ENCODE data around the gene AMPD3.

AMPD3 gene

GRCh38 chr11:10439351-10439750, 15.7 kb upstream of the AMPD3 start:
- DNase-seq, result no peak

- no peak for DNase-seq
Measured at GRCh38 chr11:10439924-10440323, 15.1 kb upstream of the AMPD3 start.

DNA sequence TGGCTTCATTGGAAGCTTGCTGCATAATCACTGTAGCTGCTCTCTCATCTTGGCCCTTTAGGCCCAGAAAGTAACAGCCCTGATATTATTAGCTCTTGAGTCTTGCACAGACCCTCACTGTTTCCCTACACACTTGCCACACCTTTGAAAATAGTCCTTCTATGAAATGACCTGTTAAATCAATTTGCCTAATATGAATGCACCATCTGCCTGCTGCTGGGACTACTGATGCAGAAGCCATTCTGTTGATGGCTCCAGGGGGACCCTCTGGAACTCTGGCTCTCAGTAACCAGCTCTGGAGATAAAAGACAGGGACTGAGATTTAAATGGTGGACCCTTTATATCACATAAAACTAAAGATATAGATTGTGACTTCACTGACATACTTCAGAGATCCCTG, 14.7 kb upstream of the AMPD3 start:
- no peak for DNase-seq

- no peak for DNase-seq
Measured at GRCh38 chr11:10441091-10441490, 14.0 kb upstream of the AMPD3 start.

GRCh38 chr11:10441652-10442503, 13.2 kb upstream of the AMPD3 start:
- no peak for DNase-seq

GRCh38 chr11:10443152-10443551, 11.9 kb upstream of the AMPD3 start:
- DNase-seq, result no peak

DNA sequence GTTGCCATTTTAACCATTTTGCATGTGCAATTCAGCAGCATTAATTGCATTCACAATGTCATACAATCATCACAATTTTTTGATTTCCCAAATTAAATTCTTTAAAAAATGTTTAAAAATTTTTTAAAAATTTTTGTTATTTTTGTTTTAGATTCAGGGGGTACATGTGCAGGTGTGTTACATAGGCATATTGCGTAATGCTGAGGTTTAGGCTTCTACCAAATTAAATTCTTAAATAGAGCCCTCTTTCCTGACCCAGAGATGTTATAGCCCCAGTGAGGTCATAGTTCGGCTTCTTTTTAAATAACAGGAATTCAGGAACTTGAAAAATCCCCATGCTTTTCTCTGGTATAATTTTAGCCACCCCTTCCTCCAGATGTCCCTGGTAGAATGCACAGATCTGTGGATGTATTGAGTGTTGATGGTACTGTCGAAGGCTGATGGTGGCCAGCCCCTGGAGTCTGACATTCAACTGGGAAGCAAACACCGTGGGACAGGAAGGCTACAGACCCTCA, 11.3 kb upstream of the AMPD3 start:
- DNase-seq, result no peak

DNA sequence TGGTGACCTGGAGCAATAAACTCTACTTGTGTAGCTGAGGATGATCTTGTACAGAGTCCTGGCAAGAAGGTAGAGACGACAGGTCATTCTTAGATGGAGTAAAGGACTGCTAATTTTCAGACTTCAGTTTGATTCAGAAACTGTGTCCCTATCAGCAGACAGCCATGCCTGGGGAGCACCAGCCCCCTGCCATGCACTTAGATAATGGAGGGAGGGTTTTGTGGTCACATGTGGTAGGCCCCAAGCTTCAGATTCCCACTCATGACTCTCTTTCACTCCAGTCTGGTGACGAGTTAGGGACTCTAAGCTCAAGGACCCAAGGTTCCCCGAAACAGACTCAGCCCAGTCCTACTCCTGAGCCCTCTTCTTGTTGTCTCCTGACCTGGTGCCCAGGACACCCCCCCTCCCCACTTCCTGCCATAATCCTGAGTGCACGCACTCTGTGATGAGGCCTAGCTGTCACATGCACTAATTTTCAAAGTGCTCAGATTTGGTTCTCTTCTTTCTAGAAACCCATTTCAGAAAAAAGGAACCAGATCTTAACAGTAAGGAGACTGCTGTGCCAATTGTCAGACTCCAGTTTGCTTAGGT, 10.2 kb upstream of the AMPD3 start:
- DNase-seq, result no peak

DNA sequence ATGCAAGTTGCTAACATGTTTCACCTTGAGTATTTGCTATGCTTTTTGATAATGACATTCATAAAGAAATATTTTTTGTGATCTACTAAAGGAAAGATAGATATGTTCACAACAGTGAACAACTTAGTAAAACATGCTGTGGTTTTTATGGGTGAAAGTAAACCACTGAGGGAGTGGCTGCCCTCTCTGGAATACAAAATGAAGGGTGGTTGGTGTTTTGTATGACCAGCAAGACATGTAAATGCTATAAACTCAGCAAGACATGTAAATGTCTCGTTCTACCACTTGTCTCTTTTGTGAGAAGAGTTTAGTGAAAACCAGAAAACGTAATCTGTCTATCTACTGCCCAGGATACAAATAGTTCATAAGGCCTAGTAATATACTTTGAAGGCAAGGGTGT, 7.6 kb upstream of the AMPD3 start:
- no peak for DNase-seq

GRCh38 chr11:10450462-10451425, 4.3 kb upstream of the AMPD3 start:
- peak; percentile 95 for DNase-seq

DNA sequence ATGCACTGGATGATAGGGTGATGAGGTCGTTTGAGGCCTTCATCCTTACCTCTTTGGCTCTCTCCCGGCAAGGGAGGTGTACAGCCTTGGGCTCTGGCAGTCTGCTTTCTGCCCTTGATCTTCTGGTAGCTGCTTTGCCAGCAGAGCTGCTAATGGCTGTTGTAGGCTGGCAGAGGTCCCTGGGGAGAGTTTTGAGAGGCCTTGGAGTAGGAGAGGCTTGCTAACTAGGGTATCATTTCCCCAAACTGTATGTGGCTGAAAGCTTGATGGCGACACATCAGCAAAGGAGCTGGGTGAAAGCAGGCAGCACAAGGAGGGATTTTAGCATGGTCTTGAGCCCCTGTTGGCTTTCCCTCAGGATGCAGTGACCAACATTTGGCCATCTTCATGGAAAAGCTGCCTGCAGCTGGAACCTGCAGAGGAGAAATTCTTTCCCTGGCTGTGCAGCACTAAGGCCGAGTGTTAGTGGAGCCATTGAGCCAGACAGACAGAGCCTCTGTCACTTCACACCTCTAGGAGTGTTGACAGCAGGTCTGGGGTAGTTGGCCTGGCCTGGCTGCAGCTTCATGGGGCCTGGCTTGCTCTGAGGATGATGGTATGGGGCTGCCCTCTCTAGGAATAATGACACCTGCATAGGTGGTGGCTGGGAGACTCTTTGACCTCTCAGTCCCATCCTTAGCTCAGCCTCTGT, 3.5 kb upstream of the AMPD3 start:
- peak; percentile 95 for DNase-seq

DNA sequence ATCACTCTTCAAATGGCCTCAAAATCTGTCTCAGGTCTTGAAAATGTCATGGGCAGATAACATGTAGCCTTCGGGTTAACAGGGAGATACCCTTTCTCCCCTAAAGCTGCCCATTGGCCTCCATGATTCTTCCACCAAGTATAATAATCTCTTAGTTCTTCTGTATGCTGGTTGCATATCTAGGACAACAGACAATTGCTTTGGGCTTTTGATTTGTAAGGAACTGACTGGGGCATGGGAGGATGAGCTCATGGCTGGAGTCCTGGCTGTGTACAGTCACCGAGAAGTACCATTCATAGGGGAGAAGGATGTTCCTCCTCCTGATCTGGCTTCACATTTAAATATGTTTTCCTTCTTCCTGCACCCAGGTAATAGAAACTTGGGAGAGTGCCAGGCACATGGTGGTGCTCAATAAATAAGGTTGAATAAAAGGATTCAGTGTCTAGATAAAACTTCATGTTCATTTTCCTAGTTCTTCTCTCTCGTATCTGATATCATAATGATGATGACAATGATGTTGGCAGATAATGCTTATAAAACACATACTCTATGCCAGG, 2.8 kb upstream of the AMPD3 start:
- DNase-seq, result peak; percentile 28

GRCh38 chr11:10453261-10453660, 1.8 kb upstream of the AMPD3 start:
- no peak for DNase-seq

DNA sequence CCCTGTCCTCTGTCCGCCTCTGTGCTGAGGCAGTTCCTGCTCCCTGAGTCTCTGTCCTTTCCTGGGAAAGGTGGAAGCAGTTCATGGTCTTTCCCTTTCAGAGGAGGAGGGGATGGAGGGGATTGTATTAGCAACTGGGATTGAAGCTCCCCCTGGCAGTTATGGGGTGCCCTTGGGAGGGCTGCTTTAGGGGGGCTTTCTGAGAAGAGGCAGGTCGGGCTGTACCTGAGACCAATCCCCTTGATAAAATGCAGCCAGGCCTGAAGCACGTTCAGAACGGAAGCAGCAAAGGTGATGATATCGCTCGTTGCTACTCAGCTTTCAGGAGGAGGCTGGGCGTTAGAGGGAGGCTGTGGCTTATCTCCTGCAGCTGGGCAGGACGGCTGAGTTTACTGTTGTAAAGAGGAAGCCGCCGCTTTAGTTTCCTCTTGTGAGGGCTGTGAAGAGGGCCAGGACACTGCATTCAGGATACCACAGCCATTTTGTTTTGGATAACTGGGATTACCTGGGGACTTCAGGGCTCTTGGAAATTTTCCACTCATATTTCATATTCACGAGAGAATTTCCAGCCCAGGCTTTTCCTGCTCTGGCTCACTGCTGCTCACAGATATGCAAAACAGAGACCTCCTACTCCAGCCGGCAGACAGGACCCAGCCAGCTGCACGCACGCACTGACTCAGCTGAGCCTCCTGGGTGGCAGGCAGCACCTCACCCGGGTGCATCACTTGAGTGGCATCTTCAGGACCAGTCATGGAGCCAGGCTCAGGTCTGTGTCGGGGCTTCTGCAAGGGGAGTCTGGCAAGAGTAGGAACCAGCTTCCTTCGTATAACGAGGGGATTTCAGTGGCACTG, 798 bp downstream of the AMPD3 start:
- DNase-seq, result peak; percentile 81

DNA sequence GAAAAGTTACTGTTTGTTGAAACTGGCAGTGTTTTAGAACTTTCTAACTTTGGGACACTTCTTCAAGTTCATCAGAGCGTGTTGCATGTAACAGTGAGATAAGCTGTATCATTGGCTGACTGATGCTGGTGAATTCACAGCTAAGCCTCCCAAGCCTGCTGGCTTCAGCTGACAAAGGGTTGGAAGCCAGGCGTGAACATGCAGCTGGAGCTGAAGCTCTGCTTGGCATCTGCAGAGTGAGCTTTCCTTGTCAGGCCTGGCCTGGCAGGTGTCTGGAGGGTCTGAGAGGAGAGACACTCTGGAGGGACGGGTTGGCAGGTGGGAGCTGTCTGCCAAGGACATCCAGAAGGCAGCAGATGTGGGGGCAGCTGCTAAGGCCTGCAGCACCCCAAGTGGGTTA, 1.5 kb downstream of the AMPD3 start:
- peak; percentile 81 for DNase-seq

DNA sequence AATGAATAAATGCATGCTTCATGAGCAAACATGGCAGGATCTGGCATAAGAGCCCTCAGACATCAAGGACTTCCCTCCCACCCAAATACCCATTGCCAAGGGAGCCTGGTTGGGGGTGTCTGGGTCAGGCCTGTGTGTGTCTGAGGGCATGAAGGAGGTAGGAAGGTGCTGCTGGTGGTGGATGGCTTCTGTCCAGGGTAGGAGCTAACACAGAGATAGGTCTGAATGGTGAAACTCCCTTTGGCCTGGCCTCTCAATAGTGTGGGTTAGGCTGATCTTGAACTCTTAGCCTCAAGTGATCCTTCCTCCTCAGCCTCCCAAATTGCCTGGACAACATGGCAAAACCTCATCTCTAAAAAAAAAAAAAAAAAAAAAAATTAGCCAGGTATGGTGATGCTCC, 2.8 kb downstream of the AMPD3 start:
- no peak for DNase-seq

DNA sequence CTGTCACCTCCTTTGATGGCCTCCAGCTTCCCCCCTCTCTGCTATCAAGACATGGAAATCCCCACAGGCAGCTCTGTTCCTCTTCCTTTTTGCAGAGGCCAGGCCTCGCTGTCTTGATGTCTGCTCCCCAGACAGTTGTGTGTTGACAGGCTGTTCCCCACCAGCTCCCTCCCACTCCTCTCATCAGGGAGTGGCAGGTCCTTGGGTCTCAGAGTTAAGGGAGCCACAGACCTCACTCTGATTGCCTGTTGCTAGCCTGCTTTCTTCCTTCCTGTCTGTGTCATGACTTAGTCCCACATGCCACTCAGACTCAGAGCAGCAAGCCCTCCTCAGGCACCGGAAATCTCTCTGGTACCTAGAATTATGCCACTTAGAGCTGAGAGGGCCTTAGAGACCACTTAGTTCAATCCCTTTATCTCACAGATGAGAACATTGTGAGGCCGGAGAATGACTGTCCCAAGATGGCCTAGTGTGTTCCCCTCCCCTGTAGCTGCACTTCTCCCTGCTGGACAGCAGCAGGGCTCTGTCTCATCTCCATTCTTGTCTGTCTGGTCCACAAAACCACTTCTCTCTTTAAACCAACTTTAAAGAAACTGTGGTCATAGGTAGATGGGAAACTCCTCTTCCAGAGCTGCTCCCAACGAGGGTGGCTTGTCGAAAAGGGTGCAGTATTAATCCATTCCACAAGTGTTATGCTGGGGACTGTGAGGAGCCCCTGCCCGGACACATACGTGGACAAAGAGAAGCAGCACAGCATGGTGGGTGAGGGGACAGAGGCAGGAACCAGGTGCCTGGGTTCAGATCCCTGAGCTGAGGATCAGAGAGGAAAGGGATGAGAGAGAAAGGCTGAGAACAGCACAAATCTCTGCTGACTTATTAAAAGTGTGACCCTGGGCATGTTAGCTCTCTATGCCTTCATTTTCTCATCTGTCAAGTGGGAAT, 4.2 kb downstream of the AMPD3 start:
- DNase-seq, result peak; percentile 6

GRCh38 chr11:10460611-10461275, 5.7 kb downstream of the AMPD3 start:
- no peak for DNase-seq

- no peak for DNase-seq
Measured at GRCh38 chr11:10461276-10461790, 6.3 kb downstream of the AMPD3 start.

All from DMS79 treated with DMSO at 0.1 percent for 48 hours (cell line).